ENCODE data around the gene FRMPD4. TPM values are rescaled to one million over a fixed set of nuclear protein-coding genes. Genes with fewer than 3 reads are reported as not detected.

Gene FRMPD4
- total RNA-seq, 1 donor from 2014 or later: 0.08 TPM

DNA sequence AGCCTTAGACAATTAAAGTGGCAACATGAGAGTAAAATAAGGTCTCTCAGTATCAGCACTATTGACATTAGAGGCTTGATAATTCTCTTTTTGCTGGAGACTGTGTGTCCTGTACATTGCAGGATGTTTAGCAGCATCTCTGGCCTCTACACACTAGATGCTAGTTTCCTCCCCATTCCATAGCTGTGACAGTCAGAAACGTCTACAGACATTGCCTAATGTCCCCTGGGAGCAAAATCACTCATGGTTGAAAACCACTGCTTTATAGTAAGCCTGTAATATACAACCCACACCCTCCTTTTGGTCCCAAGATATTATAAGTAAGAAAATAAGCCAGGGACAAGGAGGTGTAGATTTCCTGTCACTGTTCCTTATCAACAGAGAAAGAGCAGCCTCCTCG is 166.0 kb downstream of the FRMPD4 start:
- Histone ChIP-seq H3K27me3 (ENCODE audit: control insufficient read depth, insufficient read depth, low read length) (no peaks in the 10 kb centered on the region), H3K36me3 (ENCODE audit: control insufficient read depth, insufficient read depth, low read length) (no peaks in the 10 kb centered on the region), H3K4me3 (ENCODE audit: low read depth, low read length) (no peak overlapping the region)
- no peak for TF ChIP-seq CTCF (IDR thresholded peaks at IDR 0.05; ENCODE audit: insufficient read depth, low read length, poor library complexity, severe bottlenecking)
- DNase-seq (ENCODE audit: low read depth): no peak

DNA sequence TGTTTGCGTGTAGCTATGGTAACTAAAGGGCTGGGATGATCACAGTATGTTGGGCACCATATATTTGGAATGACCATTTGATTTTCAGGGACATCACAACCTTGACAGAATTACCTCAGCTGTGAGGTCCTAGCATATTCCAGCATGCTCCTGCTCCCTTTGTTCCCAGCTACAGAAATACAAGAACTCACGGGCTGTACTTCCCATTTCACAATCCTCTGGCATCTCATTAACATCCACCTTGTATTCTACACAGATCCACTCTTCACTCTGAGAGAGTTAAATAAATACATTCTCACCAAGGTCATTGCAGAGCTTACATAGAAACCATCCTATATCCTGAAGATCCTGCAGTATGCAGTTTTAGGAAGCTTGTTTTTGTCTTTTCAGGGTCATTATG is 169.7 kb downstream of the FRMPD4 start:
- DNase-seq (ENCODE audit: low read depth): no peak
- Histone ChIP-seq H3K36me3 (ENCODE audit: control insufficient read depth, insufficient read depth, low read length) (no peaks in the 10 kb centered on the region), H3K27me3 (ENCODE audit: control insufficient read depth, insufficient read depth, low read length) (no peaks in the 10 kb centered on the region), H3K4me3 (ENCODE audit: low read depth, low read length) (no peak overlapping the region)
- no peak for TF ChIP-seq CTCF (IDR thresholded peaks at IDR 0.05; ENCODE audit: insufficient read depth, low read length, poor library complexity, severe bottlenecking)

GRCh38 chrX:12308420-12308819 is 170.1 kb downstream of the FRMPD4 start:
- no peak for TF ChIP-seq CTCF (IDR thresholded peaks at IDR 0.05; ENCODE audit: insufficient read depth, low read length, poor library complexity, severe bottlenecking)
- DNase-seq (ENCODE audit: low read depth): no peak
- H3K27me3 ChIP-seq (ENCODE audit: control insufficient read depth, insufficient read depth, low read length): no peaks in the 10 kb centered on the region
- no peak overlapping the region for H3K4me3 ChIP-seq (ENCODE audit: low read depth, low read length)
- no peaks in the 10 kb centered on the region for H3K36me3 ChIP-seq (ENCODE audit: control insufficient read depth, insufficient read depth, low read length)

GRCh38 chrX:12309040-12309743 is 170.9 kb downstream of the FRMPD4 start:
- no peak for TF ChIP-seq CTCF (IDR thresholded peaks at IDR 0.05; ENCODE audit: insufficient read depth, low read length, poor library complexity, severe bottlenecking)
- H3K36me3 ChIP-seq (ENCODE audit: control insufficient read depth, insufficient read depth, low read length): no peaks in the 10 kb centered on the region
- H3K4me3 ChIP-seq (ENCODE audit: low read depth, low read length): no peak overlapping the region
- H3K27me3 ChIP-seq (ENCODE audit: control insufficient read depth, insufficient read depth, low read length): no peaks in the 10 kb centered on the region
- no peak for DNase-seq (ENCODE audit: low read depth)

- Histone ChIP-seq H3K4me3 (ENCODE audit: low read depth, low read length) (no peak overlapping the region), H3K27me3 (ENCODE audit: control insufficient read depth, insufficient read depth, low read length) (no peaks in the 10 kb centered on the region), H3K36me3 (ENCODE audit: control insufficient read depth, insufficient read depth, low read length) (no peaks in the 10 kb centered on the region)
- no peak for TF ChIP-seq CTCF (IDR thresholded peaks at IDR 0.05; ENCODE audit: insufficient read depth, low read length, poor library complexity, severe bottlenecking)
- no peak for DNase-seq (ENCODE audit: low read depth)
Observed at GRCh38 chrX:12309744-12310076, 171.4 kb downstream of the FRMPD4 start.

DNA sequence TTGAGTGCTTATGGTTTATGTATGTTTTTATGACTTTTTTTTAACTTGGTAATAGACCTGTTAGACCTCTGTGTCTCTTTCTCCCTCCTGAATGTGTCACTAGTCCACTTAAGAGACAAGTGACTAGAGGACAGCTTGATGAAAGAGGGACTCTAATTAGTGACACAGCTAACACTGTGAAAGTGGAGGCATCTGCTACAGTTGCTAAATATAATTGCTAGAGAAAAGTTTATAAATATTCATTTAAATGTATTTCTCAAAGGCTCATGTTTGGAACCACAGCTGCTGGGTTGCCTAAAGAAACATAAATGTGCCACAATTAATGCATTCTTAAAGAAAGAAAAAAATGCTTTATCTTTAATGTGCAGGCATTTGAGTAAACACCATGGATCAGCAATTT is 176.4 kb downstream of the FRMPD4 start:
- no peak for TF ChIP-seq CTCF (IDR thresholded peaks at IDR 0.05; ENCODE audit: insufficient read depth, low read length, poor library complexity, severe bottlenecking)
- Histone ChIP-seq H3K4me3 (ENCODE audit: low read depth, low read length) (no peak overlapping the region), H3K36me3 (ENCODE audit: control insufficient read depth, insufficient read depth, low read length) (no peaks in the 10 kb centered on the region), H3K27me3 (ENCODE audit: control insufficient read depth, insufficient read depth, low read length) (no peaks in the 10 kb centered on the region)
- no peak for DNase-seq (ENCODE audit: low read depth)

All from kidney epithelial cell (primary cell).